ENCODE results near the gene HOXB3.

DNA sequence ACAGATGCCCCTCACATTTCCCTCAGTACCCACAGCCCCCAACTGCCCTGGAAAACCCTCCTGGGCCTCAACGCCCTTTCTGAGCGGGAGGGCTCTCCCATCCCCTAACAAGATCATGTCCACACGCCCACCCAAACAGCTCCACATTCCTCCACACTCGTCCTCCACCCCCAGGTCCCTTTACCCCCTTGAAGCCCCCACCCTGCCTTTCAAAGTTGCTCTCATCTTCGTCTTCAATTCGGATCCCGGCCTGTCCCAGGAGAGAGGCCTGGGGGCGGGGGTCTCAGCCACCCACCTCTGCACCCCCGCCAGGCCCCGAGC, 26.2 kb downstream of the HOXB3 start:
- TF ChIP-seq, protein P1, sequence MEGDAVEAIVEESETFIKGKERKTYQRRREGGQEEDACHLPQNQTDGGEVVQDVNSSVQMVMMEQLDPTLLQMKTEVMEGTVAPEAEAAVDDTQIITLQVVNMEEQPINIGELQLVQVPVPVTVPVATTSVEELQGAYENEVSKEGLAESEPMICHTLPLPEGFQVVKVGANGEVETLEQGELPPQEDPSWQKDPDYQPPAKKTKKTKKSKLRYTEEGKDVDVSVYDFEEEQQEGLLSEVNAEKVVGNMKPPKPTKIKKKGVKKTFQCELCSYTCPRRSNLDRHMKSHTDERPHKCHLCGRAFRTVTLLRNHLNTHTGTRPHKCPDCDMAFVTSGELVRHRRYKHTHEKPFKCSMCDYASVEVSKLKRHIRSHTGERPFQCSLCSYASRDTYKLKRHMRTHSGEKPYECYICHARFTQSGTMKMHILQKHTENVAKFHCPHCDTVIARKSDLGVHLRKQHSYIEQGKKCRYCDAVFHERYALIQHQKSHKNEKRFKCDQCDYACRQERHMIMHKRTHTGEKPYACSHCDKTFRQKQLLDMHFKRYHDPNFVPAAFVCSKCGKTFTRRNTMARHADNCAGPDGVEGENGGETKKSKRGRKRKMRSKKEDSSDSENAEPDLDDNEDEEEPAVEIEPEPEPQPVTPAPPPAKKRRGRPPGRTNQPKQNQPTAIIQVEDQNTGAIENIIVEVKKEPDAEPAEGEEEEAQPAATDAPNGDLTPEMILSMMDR (IDR thresholded peaks at IDR 0.05 in 4 of 5, conservative IDR thresholded peaks at IDR 0.05 in 1 of 5) = no peak
- TF ChIP-seq POLR2A (IDR thresholded peaks at IDR 0.05) = no peak

Data from gastrocnemius medialis (tissue), 4 donors.